Endothelial cell (in vitro differentiated cells): ENCODE data around the gene ACACA. TPM values are rescaled to one million over a fixed set of nuclear protein-coding genes. Genes with fewer than 3 reads are reported as not detected.

Source experiments
- DNase-seq: peaks from one replicate; pipeline ENCODE4 v3.0.0; 2021; ENCODE audit warnings: low spot score
- H3K27ac Mint-ChIP-seq: one replicate; pipeline ENCODE4 v1.8.0; 2021; ENCODE audit warnings: mixed read lengths, inconsistent platforms; ENCODE audit not compliant: unreplicated experiment
- H3K27me3 Mint-ChIP-seq: one replicate; pipeline ENCODE4 v1.8.0; 2021; ENCODE audit warnings: mild to moderate bottlenecking, moderate library complexity, mixed read lengths, inconsistent platforms; ENCODE audit not compliant: unreplicated experiment
- H3K36me3 Mint-ChIP-seq: one replicate; pipeline ENCODE4 v1.8.0; 2021; ENCODE audit warnings: mild to moderate bottlenecking, low read depth, mixed read lengths, inconsistent platforms; ENCODE audit not compliant: unreplicated experiment
- H3K4me1 Mint-ChIP-seq: one replicate; pipeline ENCODE4 v1.8.0; 2021; ENCODE audit warnings: mild to moderate bottlenecking, mixed read lengths, inconsistent platforms; ENCODE audit not compliant: unreplicated experiment
- H3K4me3 Mint-ChIP-seq: one replicate; pipeline ENCODE4 v1.8.0; 2021; ENCODE audit warnings: mild to moderate bottlenecking, mixed read lengths, inconsistent platforms; ENCODE audit not compliant: unreplicated experiment
- H3K9me3 Mint-ChIP-seq: one replicate; pipeline ENCODE4 v1.8.0; 2021; ENCODE audit warnings: mixed read lengths, inconsistent platforms; ENCODE audit not compliant: unreplicated experiment
- CTCF ChIP-seq: fragments of 200-600 bp; sonication (generic); IDR thresholded peaks from one replicate; pipeline ENCODE4 v1.5.0; 2021; ENCODE audit warnings: antibody characterized with exemption; ENCODE audit not compliant: unreplicated experiment
- total RNA-seq: library from RNA; stranded (reverse); fragmentation: NEBNext Ultra II Directional; extraction: Animal tissue kit (Norgen Biotek cat#: 25700); gene quantifications from one replicate; pipeline ENCODE4 v1.2.1, GENCODE V29; 2021; ENCODE audit not compliant: unreplicated experiment

The ACACA gene
- total RNA-seq, 1 donor from 2014 or later, result 91.5 TPM

- no peak for DNase-seq
- no peak for TF ChIP-seq CTCF
- Mint-ChIP-seq H3K4me3 (no peak overlapping the region), H3K4me1 (peaks cover 53% of the 10 kb centered on the region), H3K9me3 (no peaks in the 10 kb centered on the region), H3K27me3 (peaks cover 3% of the 10 kb centered on the region), H3K27ac (no peak overlapping the region), H3K36me3 (peaks cover 9% of the 10 kb centered on the region)
Observed at GRCh38 chr17:37107406-37108083, 299.1 kb downstream of the ACACA start.

GRCh38 chr17:37106049-37106448, 300.6 kb downstream of the ACACA start:
- Mint-ChIP-seq H3K4me1 (peaks cover 39% of the 10 kb centered on the region), H3K36me3 (peaks cover under 1% of the 10 kb centered on the region), H3K27me3 (peaks cover 3% of the 10 kb centered on the region), H3K4me3 (no peak overlapping the region), H3K27ac (no peak overlapping the region), H3K9me3 (no peaks in the 10 kb centered on the region)
- TF ChIP-seq CTCF, result no peak
- DNase-seq, result no peak

- Mint-ChIP-seq H3K27me3 (peaks cover 3% of the 10 kb centered on the region), H3K36me3 (peaks cover 6% of the 10 kb centered on the region), H3K9me3 (no peaks in the 10 kb centered on the region), H3K4me1 (peaks cover 22% of the 10 kb centered on the region), H3K4me3 (no peak overlapping the region), H3K27ac (no peak overlapping the region)
- DNase-seq, result no peak
- TF ChIP-seq CTCF, result no peak
Observed at GRCh38 chr17:37103231-37103630, 303.4 kb downstream of the ACACA start.

GRCh38 chr17:37101306-37101705, 305.3 kb downstream of the ACACA start:
- TF ChIP-seq CTCF, result no peak
- Mint-ChIP-seq H3K4me3 (no peak overlapping the region), H3K4me1 (peaks cover 9% of the 10 kb centered on the region), H3K27ac (no peak overlapping the region), H3K27me3 (no peaks in the 10 kb centered on the region), H3K36me3 (peaks cover 24% of the 10 kb centered on the region), H3K9me3 (no peaks in the 10 kb centered on the region)
- no peak for DNase-seq

GRCh38 chr17:37100231-37100630, 306.4 kb downstream of the ACACA start:
- Mint-ChIP-seq H3K36me3 (peaks cover 29% of the 10 kb centered on the region), H3K27me3 (no peaks in the 10 kb centered on the region), H3K4me1 (peaks cover 7% of the 10 kb centered on the region), H3K4me3 (no peak overlapping the region), H3K27ac (no peak overlapping the region), H3K9me3 (no peaks in the 10 kb centered on the region)
- no peak for DNase-seq
- TF ChIP-seq CTCF, result no peak
